ENCODE results near the gene PAQR9.
"Not testable (repeated sequence)": the region's sequence is repeated elsewhere in the genome, so short reads cannot be mapped to it uniquely, and the experiment has no call there.

DNA sequence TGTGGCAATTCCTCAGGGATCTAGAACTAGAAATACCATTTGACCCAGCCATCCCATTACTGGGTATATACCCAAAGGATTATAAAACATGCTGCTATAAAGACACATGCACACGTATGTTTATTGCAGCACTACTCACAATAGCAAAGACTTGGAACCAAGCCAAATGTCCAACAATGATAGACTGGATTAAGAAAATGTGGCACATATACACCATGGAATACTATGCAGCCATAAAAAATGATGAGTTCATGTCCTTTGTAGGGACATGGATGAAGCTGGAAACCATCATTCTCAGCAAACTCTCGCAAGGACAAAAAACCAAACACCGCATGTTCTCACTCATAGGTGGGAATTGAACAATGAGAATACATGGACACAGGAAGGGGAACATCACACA is 25.4 kb upstream of the PAQR9 start:
- TF ChIP-seq, protein P1, sequence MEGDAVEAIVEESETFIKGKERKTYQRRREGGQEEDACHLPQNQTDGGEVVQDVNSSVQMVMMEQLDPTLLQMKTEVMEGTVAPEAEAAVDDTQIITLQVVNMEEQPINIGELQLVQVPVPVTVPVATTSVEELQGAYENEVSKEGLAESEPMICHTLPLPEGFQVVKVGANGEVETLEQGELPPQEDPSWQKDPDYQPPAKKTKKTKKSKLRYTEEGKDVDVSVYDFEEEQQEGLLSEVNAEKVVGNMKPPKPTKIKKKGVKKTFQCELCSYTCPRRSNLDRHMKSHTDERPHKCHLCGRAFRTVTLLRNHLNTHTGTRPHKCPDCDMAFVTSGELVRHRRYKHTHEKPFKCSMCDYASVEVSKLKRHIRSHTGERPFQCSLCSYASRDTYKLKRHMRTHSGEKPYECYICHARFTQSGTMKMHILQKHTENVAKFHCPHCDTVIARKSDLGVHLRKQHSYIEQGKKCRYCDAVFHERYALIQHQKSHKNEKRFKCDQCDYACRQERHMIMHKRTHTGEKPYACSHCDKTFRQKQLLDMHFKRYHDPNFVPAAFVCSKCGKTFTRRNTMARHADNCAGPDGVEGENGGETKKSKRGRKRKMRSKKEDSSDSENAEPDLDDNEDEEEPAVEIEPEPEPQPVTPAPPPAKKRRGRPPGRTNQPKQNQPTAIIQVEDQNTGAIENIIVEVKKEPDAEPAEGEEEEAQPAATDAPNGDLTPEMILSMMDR (IDR thresholded peaks at IDR 0.05) = not testable (repeated sequence)
- not testable (repeated sequence) for TF ChIP-seq POLR2A, EP300 (IDR thresholded peaks at IDR 0.05)
